ENCODE data around the gene DPYSL3.

The DPYSL3 gene

GRCh38 chr5:147406636-147407035 is 103.2 kb downstream of the DPYSL3 start:
- DNase-seq (ENCODE audit: low read depth in 2 of 3, low spot score in 1 of 3): no peak

- no peak for DNase-seq (ENCODE audit: low read depth in 2 of 3, low spot score in 1 of 3)
Measured at GRCh38 chr5:147404706-147405105, 105.2 kb downstream of the DPYSL3 start.

GRCh38 chr5:147403651-147404640 is 105.9 kb downstream of the DPYSL3 start:
- no peak for DNase-seq (ENCODE audit: low read depth in 2 of 3, low spot score in 1 of 3)

- no peak for DNase-seq (ENCODE audit: low read depth in 2 of 3, low spot score in 1 of 3)
Measured at GRCh38 chr5:147400881-147401280, 109.0 kb downstream of the DPYSL3 start.

- DNase-seq (ENCODE audit: low read depth in 2 of 3, low spot score in 1 of 3): no peak
Measured at GRCh38 chr5:147400126-147400809, 109.6 kb downstream of the DPYSL3 start.

- no peak for DNase-seq (ENCODE audit: low read depth in 2 of 3, low spot score in 1 of 3)
Measured at GRCh38 chr5:147398860-147399259, 111.0 kb downstream of the DPYSL3 start.

- no peak for DNase-seq (ENCODE audit: low read depth in 2 of 3, low spot score in 1 of 3)
Measured at GRCh38 chr5:147397616-147398015, 112.3 kb downstream of the DPYSL3 start.

- DNase-seq (ENCODE audit: low read depth in 2 of 3, low spot score in 1 of 3): no peak
Measured at GRCh38 chr5:147396070-147396823, 113.6 kb downstream of the DPYSL3 start.

- DNase-seq (ENCODE audit: low read depth in 2 of 3, low spot score in 1 of 3): no peak
Measured at GRCh38 chr5:147393874-147394672, 115.8 kb downstream of the DPYSL3 start.

GRCh38 chr5:147391781-147392180 is 118.1 kb downstream of the DPYSL3 start:
- no peak for DNase-seq (ENCODE audit: low read depth in 2 of 3, low spot score in 1 of 3)

GRCh38 chr5:147390654-147391225 is 119.1 kb downstream of the DPYSL3 start:
- DNase-seq (ENCODE audit: low read depth in 2 of 3, low spot score in 1 of 3): no peak

GRCh38 chr5:147388184-147389108 is 121.4 kb downstream of the DPYSL3 start:
- DNase-seq (ENCODE audit: low read depth in 2 of 3, low spot score in 1 of 3): no peak

GRCh38 chr5:147387109-147387508 is 122.8 kb downstream of the DPYSL3 start:
- no peak for DNase-seq (ENCODE audit: low read depth in 2 of 3, low spot score in 1 of 3)

GRCh38 chr5:147384346-147385193 is 125.3 kb downstream of the DPYSL3 start:
- DNase-seq (ENCODE audit: low read depth in 2 of 3, low spot score in 1 of 3): no peak

- no peak for DNase-seq (ENCODE audit: low read depth in 2 of 3, low spot score in 1 of 3)
Measured at GRCh38 chr5:147382776-147383175, 127.1 kb downstream of the DPYSL3 start.

- no peak for DNase-seq (ENCODE audit: low read depth in 2 of 3, low spot score in 1 of 3)
Measured at GRCh38 chr5:147381555-147381954, 128.3 kb downstream of the DPYSL3 start.

- DNase-seq (ENCODE audit: low read depth in 2 of 3, low spot score in 1 of 3): no peak
Measured at GRCh38 chr5:147377682-147378081, 132.2 kb downstream of the DPYSL3 start.

GRCh38 chr5:147375151-147375550 is 134.7 kb downstream of the DPYSL3 start:
- no peak for DNase-seq (ENCODE audit: low read depth in 2 of 3, low spot score in 1 of 3)

Measured in stimulated activated CD4-positive, alpha-beta T cell treated with anti-CD3 and anti-CD28 coated beads, Interleukin-12 subunit alpha, Interleukin-12 subunit beta, amount 100 ng/mL, for 48 hours (primary cell).